Nephron progenitor cell (in vitro differentiated cells): ENCODE data around the gene F2.

Source experiments
- DNase-seq: peaks from one replicate; pipeline ENCODE4 v3.0.0; 2021
- H3K27ac Mint-ChIP-seq: 2 replicates; pipeline ENCODE4 v1.8.0; 2021; ENCODE audit warnings: mild to moderate bottlenecking, moderate library complexity, mixed read lengths
- H3K27me3 Mint-ChIP-seq: 2 replicates; pipeline ENCODE4 v1.8.0; 2021; ENCODE audit warnings: mild to moderate bottlenecking, low read depth, mixed read lengths; ENCODE audit not compliant: poor library complexity
- H3K36me3 Mint-ChIP-seq: 2 replicates; pipeline ENCODE4 v1.8.0; 2021; ENCODE audit warnings: low read depth, mixed read lengths
- H3K4me1 Mint-ChIP-seq: 2 replicates; pipeline ENCODE4 v1.8.0; 2021; ENCODE audit warnings: mixed read lengths
- H3K4me3 Mint-ChIP-seq: 2 replicates; pipeline ENCODE4 v1.8.0; 2021; ENCODE audit warnings: mild to moderate bottlenecking, moderate library complexity, mixed read lengths
- H3K9me3 Mint-ChIP-seq: 2 replicates; pipeline ENCODE4 v1.8.0; 2021; ENCODE audit warnings: mild to moderate bottlenecking, moderate library complexity, mixed read lengths
- CTCF ChIP-seq: fragments of 200-600 bp; sonication (generic); IDR thresholded peaks from 2 replicates; pipeline ENCODE4 v1.5.0; 2021; ENCODE audit warnings: antibody characterized with exemption

The F2 gene

DNA sequence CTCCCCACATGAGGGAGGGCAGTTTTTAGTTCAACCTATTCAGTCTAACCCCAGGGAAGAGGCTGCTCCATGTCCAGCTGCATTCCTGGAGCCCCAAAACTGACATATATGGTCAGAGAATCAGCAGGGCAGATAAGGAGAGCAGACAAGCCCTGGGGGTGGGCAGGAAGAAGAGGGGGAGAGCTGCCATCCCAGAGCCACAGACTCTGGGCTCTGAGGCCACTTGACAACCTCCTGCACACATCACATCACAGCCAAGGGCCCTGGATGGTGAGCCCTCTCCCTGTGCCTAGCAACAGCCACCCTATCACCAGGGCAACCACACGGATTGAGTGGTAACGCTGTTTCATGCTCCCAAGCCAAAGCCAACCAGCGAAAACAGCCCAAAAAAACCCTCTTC, 21.7 kb upstream of the F2 start:
- no peaks in the 10 kb centered on the region for H3K9me3 Mint-ChIP-seq
- H3K4me1 Mint-ChIP-seq = peaks cover 68% of the 10 kb centered on the region
- peaks cover 11% of the 10 kb centered on the region for H3K36me3 Mint-ChIP-seq
- H3K4me3 Mint-ChIP-seq = no peak overlapping the region
- no peak overlapping the region for H3K27ac Mint-ChIP-seq
- H3K27me3 Mint-ChIP-seq = no peaks in the 10 kb centered on the region
- TF ChIP-seq CTCF = no peak
- no peak for DNase-seq

DNA sequence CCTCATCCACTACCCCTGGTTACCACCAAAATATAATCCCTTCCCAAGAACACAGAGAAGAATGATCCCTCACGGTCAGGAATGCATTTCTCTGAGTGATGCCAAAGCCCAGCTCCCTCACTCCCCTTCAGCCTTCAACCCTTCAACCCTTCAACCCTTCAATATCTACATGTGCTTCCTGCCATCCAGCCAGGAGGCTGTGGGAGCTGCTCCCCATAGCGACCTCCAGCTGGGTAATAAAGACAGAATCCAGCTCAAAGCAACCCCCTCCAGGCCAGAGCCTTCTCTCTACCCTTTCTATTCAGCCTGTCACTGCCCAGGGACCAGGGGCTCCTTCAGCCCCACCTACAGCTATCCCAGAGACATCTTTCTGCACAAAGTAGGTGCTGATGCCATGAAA, 21.3 kb upstream of the F2 start:
- no peak overlapping the region for H3K27ac Mint-ChIP-seq
- no peak for DNase-seq
- no peak overlapping the region for H3K4me3 Mint-ChIP-seq
- no peaks in the 10 kb centered on the region for H3K27me3 Mint-ChIP-seq
- TF ChIP-seq CTCF = no peak
- H3K4me1 Mint-ChIP-seq = peaks cover 72% of the 10 kb centered on the region
- H3K36me3 Mint-ChIP-seq = peaks cover 15% of the 10 kb centered on the region
- H3K9me3 Mint-ChIP-seq = no peaks in the 10 kb centered on the region

- no peak overlapping the region for H3K27ac Mint-ChIP-seq
- H3K36me3 Mint-ChIP-seq = peaks cover 24% of the 10 kb centered on the region
- peaks cover 73% of the 10 kb centered on the region for H3K4me1 Mint-ChIP-seq
- no peaks in the 10 kb centered on the region for H3K27me3 Mint-ChIP-seq
- H3K9me3 Mint-ChIP-seq = no peaks in the 10 kb centered on the region
- TF ChIP-seq CTCF = no peak
- H3K4me3 Mint-ChIP-seq = peak overlapping the region; percentile 58
- no peak for DNase-seq
These were observed 20.4 kb upstream of the F2 start for GRCh38 chr11:46698597-46698996.

GRCh38 chr11:46700241-46701077, 18.6 kb upstream of the F2 start, which contains the start of the genes ARHGAP1 and ZNF408:
ARHGAP1 (minus strand) TSS chr11:46700619; CDS start chr11:46696107, 4,512 bp downstream.
ZNF408 (plus strand) TSS chr11:46701031; CDS start chr11:46701048, 17 bp downstream.
- Mint-ChIP-seq H3K27me3 (no peaks in the 10 kb centered on the region), H3K9me3 (no peaks in the 10 kb centered on the region), H3K4me1 (peaks cover 55% of the 10 kb centered on the region), H3K4me3 (peak within 1 kb of the TSS; percentile 100), H3K27ac (peak within 1 kb of the TSS; percentile 100), H3K36me3 (peaks cover 20% of the 10 kb centered on the region)
- peak; percentile 98 for DNase-seq
- no peak for TF ChIP-seq CTCF

GRCh38 chr11:46701078-46701654, 17.8 kb upstream of the F2 start:
- peaks cover 20% of the 10 kb centered on the region for H3K36me3 Mint-ChIP-seq
- H3K27me3 Mint-ChIP-seq = no peaks in the 10 kb centered on the region
- H3K9me3 Mint-ChIP-seq = no peaks in the 10 kb centered on the region
- peaks cover 48% of the 10 kb centered on the region for H3K4me1 Mint-ChIP-seq
- peak overlapping the region; percentile 100 for H3K27ac Mint-ChIP-seq
- DNase-seq = no peak
- no peak for TF ChIP-seq CTCF
- H3K4me3 Mint-ChIP-seq = peak overlapping the region; percentile 100
